ENCODE results near the gene ETV1.

DNA sequence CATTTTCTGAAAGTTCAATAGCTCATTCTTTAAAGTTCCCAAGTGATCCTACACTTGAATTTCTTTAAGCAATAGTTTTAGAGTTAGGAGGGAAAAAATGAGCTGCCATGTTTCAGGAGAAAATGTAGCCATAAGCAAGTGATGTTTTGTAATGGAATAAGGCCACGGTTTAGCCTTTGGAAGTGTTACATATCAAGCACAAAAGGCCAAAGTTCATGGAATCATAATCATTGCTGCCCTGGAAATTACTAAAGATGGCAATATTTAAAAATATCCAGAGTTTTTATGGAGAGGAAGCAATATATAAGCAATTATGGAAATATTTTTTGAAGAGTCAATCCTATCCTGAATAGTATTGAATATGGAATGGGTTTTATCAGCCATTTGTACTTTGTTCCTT, 68.4 kb downstream of the ETV1 start:
- TF ChIP-seq, protein P1, sequence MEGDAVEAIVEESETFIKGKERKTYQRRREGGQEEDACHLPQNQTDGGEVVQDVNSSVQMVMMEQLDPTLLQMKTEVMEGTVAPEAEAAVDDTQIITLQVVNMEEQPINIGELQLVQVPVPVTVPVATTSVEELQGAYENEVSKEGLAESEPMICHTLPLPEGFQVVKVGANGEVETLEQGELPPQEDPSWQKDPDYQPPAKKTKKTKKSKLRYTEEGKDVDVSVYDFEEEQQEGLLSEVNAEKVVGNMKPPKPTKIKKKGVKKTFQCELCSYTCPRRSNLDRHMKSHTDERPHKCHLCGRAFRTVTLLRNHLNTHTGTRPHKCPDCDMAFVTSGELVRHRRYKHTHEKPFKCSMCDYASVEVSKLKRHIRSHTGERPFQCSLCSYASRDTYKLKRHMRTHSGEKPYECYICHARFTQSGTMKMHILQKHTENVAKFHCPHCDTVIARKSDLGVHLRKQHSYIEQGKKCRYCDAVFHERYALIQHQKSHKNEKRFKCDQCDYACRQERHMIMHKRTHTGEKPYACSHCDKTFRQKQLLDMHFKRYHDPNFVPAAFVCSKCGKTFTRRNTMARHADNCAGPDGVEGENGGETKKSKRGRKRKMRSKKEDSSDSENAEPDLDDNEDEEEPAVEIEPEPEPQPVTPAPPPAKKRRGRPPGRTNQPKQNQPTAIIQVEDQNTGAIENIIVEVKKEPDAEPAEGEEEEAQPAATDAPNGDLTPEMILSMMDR (IDR thresholded peaks at IDR 0.05; ENCODE audit: low read length) = no peak
- TF ChIP-seq EZH2 (optimal IDR thresholded peaks at IDR 0.05; ENCODE audit: low read depth, low read length) (no peak), EZH2phosphoT487 (IDR thresholded peaks at IDR 0.05; ENCODE audit: low read length) (no peak)

Data from MM.1S (cell line).